Measurements from ENCODE around the gene RALB. TPM values are rescaled to one million over a fixed set of nuclear protein-coding genes. Genes with fewer than 3 reads are reported as not detected.

The RALB gene
- total RNA-seq, 2 donors from 2014 or later: 37.1 to 45.8 TPM

DNA sequence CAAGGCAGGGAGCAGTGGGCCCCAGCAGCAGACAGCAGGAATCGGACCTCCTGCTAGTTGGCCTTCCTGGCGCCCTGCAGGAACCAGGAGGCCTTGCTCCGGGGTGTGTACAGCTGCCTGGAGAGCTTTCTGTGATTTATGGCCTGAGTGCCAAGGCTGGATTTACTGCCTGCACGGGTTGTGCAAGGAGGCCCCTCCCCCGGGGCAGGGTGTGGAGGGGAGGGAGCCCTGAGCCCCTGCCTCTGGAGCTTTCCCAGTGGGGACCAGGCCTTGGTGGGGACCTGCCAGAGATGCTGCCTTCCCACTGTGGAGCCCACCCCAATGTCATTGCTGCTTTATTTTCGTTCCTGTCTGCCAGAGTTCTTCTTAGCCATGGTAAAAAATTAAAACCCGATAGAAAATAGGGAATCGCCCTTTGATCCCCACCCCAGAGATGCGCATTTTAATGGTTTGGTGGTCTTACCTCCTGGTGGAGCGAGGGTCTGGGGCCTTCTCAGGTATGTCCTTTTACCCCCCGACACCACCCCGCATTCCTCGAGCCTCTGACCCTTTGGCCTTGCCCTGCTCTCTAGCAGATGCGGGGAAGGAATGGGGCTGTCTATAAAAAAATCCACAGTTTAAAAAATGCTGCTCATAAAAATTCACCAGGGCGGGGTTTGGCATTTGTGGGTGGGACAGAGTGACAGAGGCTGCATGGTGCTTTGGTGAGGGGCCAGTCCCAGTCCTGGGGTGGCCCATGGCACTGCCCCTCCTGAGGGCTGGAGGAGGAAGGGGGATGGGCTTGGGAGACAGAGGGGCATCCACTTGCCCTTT, 6.9 kb upstream of the RALB start:
- no peaks in the 10 kb centered on the region for H3K9me3 Mint-ChIP-seq
- H3K36me3 ChIP-seq (ENCODE audit: control insufficient read depth, insufficient read depth, low read length): no peaks in the 10 kb centered on the region
- no peaks in the 10 kb centered on the region for H3K36me3 Mint-ChIP-seq (ENCODE audit: low read depth)
- H3K4me1 Mint-ChIP-seq: peaks cover 29% of the 10 kb centered on the region
- H3K27me3 Mint-ChIP-seq (ENCODE audit: insufficient read depth): peaks cover 34% of the 10 kb centered on the region
- no peak overlapping the region for H3K9ac ChIP-seq (ENCODE audit: extremely low read depth, low read length, poor library complexity, severe bottlenecking)
- H3K4me1 ChIP-seq (ENCODE audit: control insufficient read depth, insufficient read depth, low read length): peaks cover 4% of the 10 kb centered on the region
- H3K4me3 ChIP-seq (ENCODE audit: low read length): no peak overlapping the region
- TF ChIP-seq, protein P1, sequence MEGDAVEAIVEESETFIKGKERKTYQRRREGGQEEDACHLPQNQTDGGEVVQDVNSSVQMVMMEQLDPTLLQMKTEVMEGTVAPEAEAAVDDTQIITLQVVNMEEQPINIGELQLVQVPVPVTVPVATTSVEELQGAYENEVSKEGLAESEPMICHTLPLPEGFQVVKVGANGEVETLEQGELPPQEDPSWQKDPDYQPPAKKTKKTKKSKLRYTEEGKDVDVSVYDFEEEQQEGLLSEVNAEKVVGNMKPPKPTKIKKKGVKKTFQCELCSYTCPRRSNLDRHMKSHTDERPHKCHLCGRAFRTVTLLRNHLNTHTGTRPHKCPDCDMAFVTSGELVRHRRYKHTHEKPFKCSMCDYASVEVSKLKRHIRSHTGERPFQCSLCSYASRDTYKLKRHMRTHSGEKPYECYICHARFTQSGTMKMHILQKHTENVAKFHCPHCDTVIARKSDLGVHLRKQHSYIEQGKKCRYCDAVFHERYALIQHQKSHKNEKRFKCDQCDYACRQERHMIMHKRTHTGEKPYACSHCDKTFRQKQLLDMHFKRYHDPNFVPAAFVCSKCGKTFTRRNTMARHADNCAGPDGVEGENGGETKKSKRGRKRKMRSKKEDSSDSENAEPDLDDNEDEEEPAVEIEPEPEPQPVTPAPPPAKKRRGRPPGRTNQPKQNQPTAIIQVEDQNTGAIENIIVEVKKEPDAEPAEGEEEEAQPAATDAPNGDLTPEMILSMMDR (conservative IDR thresholded peaks at IDR 0.05): no peak
- H3K4me3 Mint-ChIP-seq: no peak overlapping the region
- 81 to 88% methylated on average over 7 to 14 of the region's 15 CpGs for WGBS, 2 experiments (ENCODE audit: insufficient coverage in 1 of 2, insufficient read length in 1 of 2)
- peaks cover 16% of the 10 kb centered on the region for H3K27me3 ChIP-seq (ENCODE audit: control insufficient read depth, insufficient read depth, low read length, poor library complexity, severe bottlenecking)
- H3K9me3 ChIP-seq (ENCODE audit: control insufficient read depth, low read length): no peaks in the 10 kb centered on the region
- no peak overlapping the region for H3K27ac Mint-ChIP-seq
- H3K27ac ChIP-seq (ENCODE audit: low read depth, low read length): no peak overlapping the region
- peak; percentile 67 for DNase-seq

DNA sequence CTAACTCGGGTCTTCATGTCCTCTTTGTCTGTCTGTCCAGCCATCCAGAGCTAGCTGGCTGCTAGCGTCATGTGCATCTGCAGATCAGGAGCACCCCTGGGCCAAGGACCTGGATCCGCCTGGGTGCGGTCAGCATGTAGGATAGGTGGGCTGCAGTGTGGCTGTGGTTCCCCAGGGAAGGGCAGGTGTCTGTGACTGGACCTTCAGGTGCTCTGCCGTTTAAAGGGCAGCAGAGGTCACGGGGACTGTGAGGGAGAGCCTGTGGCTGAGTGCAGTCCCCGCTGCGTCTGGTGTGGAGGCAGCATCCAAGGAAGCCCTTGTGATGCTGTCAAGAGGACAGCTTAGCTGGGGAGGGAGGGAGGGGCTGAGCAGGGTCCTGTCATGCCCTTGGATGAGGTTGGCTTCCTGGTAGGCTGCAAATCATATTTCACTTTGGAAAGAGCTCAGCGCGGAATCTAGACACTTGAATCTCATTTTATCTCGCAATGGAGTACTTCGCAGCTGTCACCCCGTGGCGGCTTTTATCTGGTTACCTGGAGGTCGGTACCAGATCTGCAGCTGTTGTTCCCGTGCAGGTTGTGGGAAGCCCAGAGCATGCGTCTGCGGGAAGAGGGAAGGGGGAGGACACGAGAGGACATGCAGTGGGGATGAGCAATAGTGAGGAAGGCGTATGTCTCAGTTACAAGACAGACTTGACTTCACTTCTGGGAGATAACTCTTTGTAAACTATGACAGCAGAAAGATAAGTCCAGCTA, 5.9 kb upstream of the RALB start:
- no peaks in the 10 kb centered on the region for H3K36me3 Mint-ChIP-seq (ENCODE audit: low read depth)
- no peak overlapping the region for H3K4me3 ChIP-seq (ENCODE audit: low read length)
- no peak overlapping the region for H3K4me3 Mint-ChIP-seq
- WGBS, 2 experiments (ENCODE audit: insufficient coverage in 1 of 2, insufficient read length in 1 of 2): 84 to 86% methylated on average over 16 to 20 of the region's 20 CpGs
- peaks cover 44% of the 10 kb centered on the region for H3K27me3 Mint-ChIP-seq (ENCODE audit: insufficient read depth)
- no peaks in the 10 kb centered on the region for H3K36me3 ChIP-seq (ENCODE audit: control insufficient read depth, insufficient read depth, low read length)
- TF ChIP-seq, protein P1 (conservative IDR thresholded peaks at IDR 0.05): no peak
- no peak overlapping the region for H3K27ac ChIP-seq (ENCODE audit: low read depth, low read length)
- H3K4me1 Mint-ChIP-seq: peaks cover 30% of the 10 kb centered on the region
- H3K9me3 Mint-ChIP-seq: no peaks in the 10 kb centered on the region
- no peaks in the 10 kb centered on the region for H3K9me3 ChIP-seq (ENCODE audit: control insufficient read depth, low read length)
- no peak overlapping the region for H3K27ac Mint-ChIP-seq
- H3K9ac ChIP-seq (ENCODE audit: extremely low read depth, low read length, poor library complexity, severe bottlenecking): no peak overlapping the region
- peaks cover 4% of the 10 kb centered on the region for H3K4me1 ChIP-seq (ENCODE audit: control insufficient read depth, insufficient read depth, low read length)
- DNase-seq: no peak
- peaks cover 26% of the 10 kb centered on the region for H3K27me3 ChIP-seq (ENCODE audit: control insufficient read depth, insufficient read depth, low read length, poor library complexity, severe bottlenecking)

DNA sequence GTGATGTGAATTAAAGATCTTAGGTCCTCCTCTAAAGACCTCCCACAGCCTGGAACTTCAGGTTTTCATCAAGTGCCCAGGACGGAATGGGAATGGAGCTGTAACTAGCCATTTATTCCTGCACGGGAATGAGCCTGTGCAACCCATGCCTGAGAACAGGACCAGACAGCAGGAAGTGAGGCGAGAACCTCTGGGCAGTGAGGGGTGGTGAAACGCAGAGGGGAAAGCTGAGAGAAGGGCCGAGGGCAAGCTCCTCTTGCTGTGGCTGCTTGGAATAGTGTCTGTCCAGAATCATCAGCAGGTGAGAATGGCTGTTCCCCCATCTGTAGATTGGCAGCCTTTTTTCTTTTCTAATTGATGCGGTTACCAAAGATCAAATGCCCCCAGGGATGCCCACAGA, 4.8 kb upstream of the RALB start:
- TF ChIP-seq, protein P1 (conservative IDR thresholded peaks at IDR 0.05): no peak
- no peak overlapping the region for H3K27ac ChIP-seq (ENCODE audit: low read depth, low read length)
- H3K9ac ChIP-seq (ENCODE audit: extremely low read depth, low read length, poor library complexity, severe bottlenecking): no peak overlapping the region
- H3K4me3 ChIP-seq (ENCODE audit: low read length): no peak overlapping the region
- no peak for DNase-seq
- no peaks in the 10 kb centered on the region for H3K9me3 ChIP-seq (ENCODE audit: control insufficient read depth, low read length)
- Mint-ChIP-seq H3K36me3 (ENCODE audit: low read depth) (no peaks in the 10 kb centered on the region), H3K4me1 (peaks cover 32% of the 10 kb centered on the region), H3K27me3 (ENCODE audit: insufficient read depth) (peaks cover 48% of the 10 kb centered on the region), H3K4me3 (no peak overlapping the region), H3K9me3 (no peaks in the 10 kb centered on the region), H3K27ac (no peak overlapping the region)
- no peaks in the 10 kb centered on the region for H3K36me3 ChIP-seq (ENCODE audit: control insufficient read depth, insufficient read depth, low read length)
- 83 to 87% methylated on average over 6 of the region's 6 CpGs for WGBS, 2 experiments (ENCODE audit: insufficient coverage in 1 of 2, insufficient read length in 1 of 2)
- peaks cover 27% of the 10 kb centered on the region for H3K27me3 ChIP-seq (ENCODE audit: control insufficient read depth, insufficient read depth, low read length, poor library complexity, severe bottlenecking)
- H3K4me1 ChIP-seq (ENCODE audit: control insufficient read depth, insufficient read depth, low read length): peaks cover 4% of the 10 kb centered on the region
